A549 (cell line): ENCODE data around the gene ZNF605.

ENCODE experiments used
- HEYL ChIP-seq: fragments of 250-450 bp; sonication (Bioruptor Pico); IDR thresholded peaks from 2 replicates; pipeline ENCODE4 v1.8.0; 2021; ENCODE audit warnings: mild to moderate bottlenecking, moderate library complexity
- MAFK ChIP-seq: fragments of 450-650 bp; IDR thresholded peaks from 2 replicates; pipeline ENCODE4 v1.6.1; 2014; ENCODE audit not compliant: partially characterized antibody
- POLR2A ChIP-seq: IDR thresholded peaks from 2 replicates; pipeline ENCODE4 v1.6.1; 2012; ENCODE audit warnings: mild to moderate bottlenecking, low read length
- RAD21 ChIP-seq, 2 experiments: fragments of >200 bp in 1 of 2; sonication (Bioruptor Twin) in 1 of 2; formaldehyde crosslinking in 1 of 2; IDR thresholded peaks in 1 of 2; conservative IDR thresholded peaks in 1 of 2; 2 replicates in 1 of 2; 3 replicates in 1 of 2; pipeline ENCODE4 v1.6.1; 2012 to 2018; ENCODE audit warnings: inconsistent platforms in 1 of 2
- RNF2 ChIP-seq: fragments of 200-600 bp; sonication (generic); IDR thresholded peaks from 2 replicates; pipeline ENCODE4 v1.6.1; 2016; ENCODE audit warnings: low read depth, mild to moderate bottlenecking, antibody characterized with exemption, moderate library complexity, borderline replicate concordance
- TF ChIP-seq, protein P1 (sequence below): fragments of >200 bp; sonication (Bioruptor Twin); formaldehyde crosslinking; IDR thresholded peaks from 3 replicates; pipeline ENCODE4 v1.5.1; 2016
- TF ChIP-seq, protein P2 (sequence below): fragments of 200-600 bp; sonication (generic); IDR thresholded peaks from 2 replicates; pipeline ENCODE4 v1.6.1; 2016; ENCODE audit warnings: antibody characterized with exemption, mild to moderate bottlenecking, moderate library complexity

DNA sequence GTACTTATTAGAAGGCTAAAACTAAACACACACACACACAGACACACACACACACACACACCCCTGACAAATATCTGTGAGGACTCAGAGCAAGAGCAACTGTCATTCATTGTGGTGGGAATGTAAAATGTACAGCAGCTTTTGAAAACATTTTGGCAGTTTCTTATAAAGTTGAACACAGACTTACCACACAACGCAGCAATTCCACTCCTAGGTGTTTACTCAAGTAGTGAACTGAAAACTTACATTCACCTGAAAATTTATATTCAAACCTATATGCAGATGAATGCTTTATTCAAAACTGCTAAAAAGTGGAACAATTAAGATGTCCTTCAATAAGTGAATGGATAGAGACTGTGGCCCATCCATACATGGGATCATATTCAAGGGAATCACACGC is 18.6 kb downstream of the ZNF605 start:
- no peak for TF ChIP-seq RNF2
- TF ChIP-seq, protein P1, sequence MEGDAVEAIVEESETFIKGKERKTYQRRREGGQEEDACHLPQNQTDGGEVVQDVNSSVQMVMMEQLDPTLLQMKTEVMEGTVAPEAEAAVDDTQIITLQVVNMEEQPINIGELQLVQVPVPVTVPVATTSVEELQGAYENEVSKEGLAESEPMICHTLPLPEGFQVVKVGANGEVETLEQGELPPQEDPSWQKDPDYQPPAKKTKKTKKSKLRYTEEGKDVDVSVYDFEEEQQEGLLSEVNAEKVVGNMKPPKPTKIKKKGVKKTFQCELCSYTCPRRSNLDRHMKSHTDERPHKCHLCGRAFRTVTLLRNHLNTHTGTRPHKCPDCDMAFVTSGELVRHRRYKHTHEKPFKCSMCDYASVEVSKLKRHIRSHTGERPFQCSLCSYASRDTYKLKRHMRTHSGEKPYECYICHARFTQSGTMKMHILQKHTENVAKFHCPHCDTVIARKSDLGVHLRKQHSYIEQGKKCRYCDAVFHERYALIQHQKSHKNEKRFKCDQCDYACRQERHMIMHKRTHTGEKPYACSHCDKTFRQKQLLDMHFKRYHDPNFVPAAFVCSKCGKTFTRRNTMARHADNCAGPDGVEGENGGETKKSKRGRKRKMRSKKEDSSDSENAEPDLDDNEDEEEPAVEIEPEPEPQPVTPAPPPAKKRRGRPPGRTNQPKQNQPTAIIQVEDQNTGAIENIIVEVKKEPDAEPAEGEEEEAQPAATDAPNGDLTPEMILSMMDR, result no peak
- TF ChIP-seq RAD21 (conservative IDR thresholded peaks at IDR 0.05 in 1 of 2, IDR thresholded peaks at IDR 0.05 in 1 of 2), result no peak
- TF ChIP-seq, protein P2, sequence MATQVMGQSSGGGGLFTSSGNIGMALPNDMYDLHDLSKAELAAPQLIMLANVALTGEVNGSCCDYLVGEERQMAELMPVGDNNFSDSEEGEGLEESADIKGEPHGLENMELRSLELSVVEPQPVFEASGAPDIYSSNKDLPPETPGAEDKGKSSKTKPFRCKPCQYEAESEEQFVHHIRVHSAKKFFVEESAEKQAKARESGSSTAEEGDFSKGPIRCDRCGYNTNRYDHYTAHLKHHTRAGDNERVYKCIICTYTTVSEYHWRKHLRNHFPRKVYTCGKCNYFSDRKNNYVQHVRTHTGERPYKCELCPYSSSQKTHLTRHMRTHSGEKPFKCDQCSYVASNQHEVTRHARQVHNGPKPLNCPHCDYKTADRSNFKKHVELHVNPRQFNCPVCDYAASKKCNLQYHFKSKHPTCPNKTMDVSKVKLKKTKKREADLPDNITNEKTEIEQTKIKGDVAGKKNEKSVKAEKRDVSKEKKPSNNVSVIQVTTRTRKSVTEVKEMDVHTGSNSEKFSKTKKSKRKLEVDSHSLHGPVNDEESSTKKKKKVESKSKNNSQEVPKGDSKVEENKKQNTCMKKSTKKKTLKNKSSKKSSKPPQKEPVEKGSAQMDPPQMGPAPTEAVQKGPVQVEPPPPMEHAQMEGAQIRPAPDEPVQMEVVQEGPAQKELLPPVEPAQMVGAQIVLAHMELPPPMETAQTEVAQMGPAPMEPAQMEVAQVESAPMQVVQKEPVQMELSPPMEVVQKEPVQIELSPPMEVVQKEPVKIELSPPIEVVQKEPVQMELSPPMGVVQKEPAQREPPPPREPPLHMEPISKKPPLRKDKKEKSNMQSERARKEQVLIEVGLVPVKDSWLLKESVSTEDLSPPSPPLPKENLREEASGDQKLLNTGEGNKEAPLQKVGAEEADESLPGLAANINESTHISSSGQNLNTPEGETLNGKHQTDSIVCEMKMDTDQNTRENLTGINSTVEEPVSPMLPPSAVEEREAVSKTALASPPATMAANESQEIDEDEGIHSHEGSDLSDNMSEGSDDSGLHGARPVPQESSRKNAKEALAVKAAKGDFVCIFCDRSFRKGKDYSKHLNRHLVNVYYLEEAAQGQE, result no peak
- TF ChIP-seq MAFK, result no peak
- no peak for TF ChIP-seq HEYL
- no peak for TF ChIP-seq POLR2A
